CD4-positive, alpha-beta T cell treated with Interleukin-21 for 1 hour (primary cell): ENCODE data around the gene PIP4K2A.
"Not testable (repeated sequence)": the region's sequence is repeated elsewhere in the genome, so short reads cannot be mapped to it uniquely, and the experiment has no call there.

Source experiments
- DNase-seq: peaks from one replicate; pipeline ENCODE4 v3.0.0-alpha.2; 2020

The PIP4K2A gene

GRCh38 chr10:22545643-22546042 lies 168.7 kb downstream of the PIP4K2A start:
- no peak for DNase-seq

- no peak for DNase-seq
Observed at GRCh38 chr10:22544325-22545068, 169.9 kb downstream of the PIP4K2A start.

- no peak for DNase-seq
Observed at GRCh38 chr10:22542773-22543172, 171.6 kb downstream of the PIP4K2A start.

GRCh38 chr10:22541900-22542299 lies 172.5 kb downstream of the PIP4K2A start:
- DNase-seq = no peak

- DNase-seq = no peak
Observed at GRCh38 chr10:22539579-22540298, 174.6 kb downstream of the PIP4K2A start.

- no peak for DNase-seq
Observed at GRCh38 chr10:22537810-22538209, 176.6 kb downstream of the PIP4K2A start.

- no peak for DNase-seq
Observed at GRCh38 chr10:22536620-22537019, 177.8 kb downstream of the PIP4K2A start.

GRCh38 chr10:22534849-22535604 lies 179.4 kb downstream of the PIP4K2A start:
- DNase-seq = no peak

GRCh38 chr10:22531441-22531840 lies 182.9 kb downstream of the PIP4K2A start:
- DNase-seq = no peak

- DNase-seq = no peak
Observed at GRCh38 chr10:22531008-22531407, 183.4 kb downstream of the PIP4K2A start.

- no peak for DNase-seq
Observed at GRCh38 chr10:22527520-22527919, 186.9 kb downstream of the PIP4K2A start.

- DNase-seq = not testable (repeated sequence)
Observed at GRCh38 chr10:22524333-22524732, 190.0 kb downstream of the PIP4K2A start.

- not testable (repeated sequence) for DNase-seq
Observed at GRCh38 chr10:22520645-22521044, 193.7 kb downstream of the PIP4K2A start.

- no peak for DNase-seq
Observed at GRCh38 chr10:22518167-22518724, 196.1 kb downstream of the PIP4K2A start.

GRCh38 chr10:22515009-22515408 lies 199.4 kb downstream of the PIP4K2A start:
- DNase-seq = no peak

- not testable (repeated sequence) for DNase-seq
Observed at GRCh38 chr10:22514414-22514758, 200.0 kb downstream of the PIP4K2A start.

- DNase-seq = not testable (repeated sequence)
Observed at GRCh38 chr10:22513483-22514413, 200.6 kb downstream of the PIP4K2A start.

GRCh38 chr10:22512015-22512414 lies 202.4 kb downstream of the PIP4K2A start:
- DNase-seq = not testable (repeated sequence)

- not testable (repeated sequence) for DNase-seq
Observed at GRCh38 chr10:22508214-22508613, 206.2 kb downstream of the PIP4K2A start.

GRCh38 chr10:22505911-22506685 lies 208.3 kb downstream of the PIP4K2A start:
- DNase-seq = peak; percentile 57

GRCh38 chr10:22504766-22505165 lies 209.6 kb downstream of the PIP4K2A start:
- no peak for DNase-seq
